GM18519 (cell line): ENCODE data around the gene CYP24A1.

Source experiments
- ATAC-seq: cut with Tn5 transposase; IDR thresholded peaks from one replicate; pipeline ENCODE4 v1.9.1; 2021; ENCODE audit warnings: mild to moderate bottlenecking, moderate library complexity; ENCODE audit not compliant: unreplicated experiment, low FRiP score

Gene CYP24A1

DNA sequence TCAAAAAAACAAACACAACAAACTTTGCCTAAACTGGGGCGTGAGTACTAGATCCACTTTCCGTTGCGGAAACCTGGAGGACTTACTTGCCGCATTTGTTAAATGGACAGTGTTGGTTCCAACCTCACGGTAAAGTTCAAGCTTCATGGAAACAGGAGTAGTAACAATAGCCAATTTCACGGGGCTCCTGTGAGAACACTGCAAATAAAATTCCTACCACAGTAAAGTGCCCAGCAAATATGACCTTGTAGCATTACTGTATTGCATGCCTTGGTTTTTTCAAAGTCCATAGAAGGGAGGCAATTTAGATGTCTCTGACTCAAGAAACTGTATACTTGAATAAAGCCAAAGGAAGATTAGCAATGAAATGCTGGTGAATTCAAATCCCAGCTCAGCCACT lies 3.6 kb upstream of the CYP24A1 start:
- ATAC-seq, result no peak

DNA sequence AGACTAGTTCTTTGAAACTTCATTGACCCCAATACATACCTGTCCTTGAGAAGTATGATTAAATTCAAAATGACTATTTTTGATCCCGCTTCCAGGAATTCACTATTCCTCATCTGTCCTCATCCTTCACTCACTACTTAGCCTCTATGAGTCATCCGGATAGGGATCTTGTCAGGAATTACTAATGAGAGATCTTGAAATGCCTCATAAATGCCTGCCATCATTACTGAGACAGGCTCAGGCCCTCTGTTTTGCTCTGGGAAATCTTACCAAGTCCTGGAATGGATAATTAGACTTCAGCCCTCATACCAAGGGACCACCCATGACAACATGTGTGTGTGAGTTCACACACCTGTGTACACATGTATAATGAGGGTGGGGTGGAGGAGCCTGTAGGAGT lies 2.8 kb upstream of the CYP24A1 start:
- no peak for ATAC-seq

DNA sequence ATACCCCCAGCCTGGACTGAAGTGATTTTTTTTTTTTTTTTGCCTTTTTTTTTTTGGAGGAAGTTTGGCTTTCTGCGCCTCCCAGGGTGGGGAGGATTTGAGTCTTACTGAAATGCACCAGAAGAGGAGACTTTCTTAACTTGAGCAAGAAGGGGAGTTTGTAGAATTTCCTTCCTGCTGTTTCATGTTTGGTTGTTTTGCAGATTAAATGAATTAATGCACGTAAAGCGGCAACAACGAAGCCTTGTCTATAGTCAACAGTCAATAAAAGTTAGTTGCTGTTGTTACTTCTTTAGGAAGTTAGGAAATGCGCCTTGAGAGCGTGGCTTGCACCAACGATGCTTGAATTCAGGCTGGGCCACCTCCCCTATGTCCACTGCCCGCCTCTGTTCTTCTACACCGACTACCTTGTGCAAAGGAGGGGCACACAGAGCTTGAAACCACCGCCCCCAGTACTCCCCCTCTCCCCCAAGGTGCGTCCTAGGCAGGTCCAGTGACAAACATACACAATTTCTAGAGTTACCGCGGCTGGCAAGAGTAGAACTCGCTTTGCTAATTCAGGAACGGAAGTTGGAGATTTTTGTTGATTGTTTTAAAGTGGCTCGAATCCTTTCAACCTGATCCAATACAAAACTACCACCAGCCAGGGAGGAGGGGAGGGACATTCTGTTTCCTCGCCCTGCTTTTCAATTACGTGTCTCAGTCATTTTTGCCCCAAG lies 830 bp upstream of the CYP24A1 start:
- ATAC-seq, result no peak

DNA sequence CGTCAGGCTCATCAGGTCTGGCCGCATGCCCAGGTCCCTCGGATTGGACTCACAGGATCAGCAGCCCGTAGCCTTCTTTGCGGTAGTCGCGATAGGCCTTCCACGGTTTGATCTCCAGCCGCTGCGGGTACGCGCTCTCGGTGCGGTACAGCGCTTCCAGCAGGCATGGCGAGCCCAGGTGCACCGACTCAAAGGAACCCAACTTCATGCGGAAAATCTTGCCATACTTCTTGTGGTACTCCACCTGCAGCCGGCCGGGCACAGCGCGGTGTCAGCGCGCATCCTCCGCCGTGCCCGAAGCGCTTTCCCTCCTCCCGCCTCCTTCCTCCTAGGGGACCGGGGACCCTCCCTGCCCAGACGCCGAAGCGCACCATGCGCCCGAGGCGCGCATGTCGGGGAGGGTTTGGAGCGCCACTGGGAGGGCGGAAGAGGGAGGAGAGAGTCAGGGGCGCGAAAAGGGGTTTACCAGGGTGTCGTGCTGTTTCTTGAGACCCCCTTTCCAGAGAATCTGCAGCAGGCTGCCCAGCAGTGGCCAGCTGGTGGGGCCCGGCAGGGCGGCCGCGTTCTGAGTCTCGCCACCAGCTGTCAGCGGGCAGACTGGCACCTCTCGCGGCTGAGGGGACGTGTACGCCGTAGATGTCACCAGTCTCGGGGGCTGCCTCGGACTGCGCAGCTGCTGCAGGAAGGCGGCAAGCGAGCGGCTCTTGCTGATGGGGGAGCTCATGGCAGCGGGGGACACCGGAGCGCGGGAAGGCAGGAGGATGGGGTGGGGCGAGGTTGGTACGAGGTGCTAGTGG lies 732 bp downstream of the CYP24A1 start:
- no peak for ATAC-seq

DNA sequence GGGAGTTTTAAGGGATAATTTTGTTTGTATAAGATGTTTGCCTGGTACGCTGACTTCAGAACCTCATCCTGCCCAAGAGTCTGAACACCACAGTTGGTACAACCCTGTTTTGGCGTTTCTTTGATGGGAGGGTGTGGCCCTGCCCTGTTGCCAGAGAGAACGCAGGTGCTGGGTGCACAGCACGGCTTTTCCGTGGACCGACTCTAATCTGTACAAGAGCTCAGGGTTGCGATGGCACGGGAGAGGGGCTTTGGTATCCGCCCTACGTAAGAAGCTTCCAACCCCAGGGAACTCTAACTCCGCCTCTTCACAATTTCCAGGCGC lies 1.3 kb downstream of the CYP24A1 start:
- no peak for ATAC-seq

DNA sequence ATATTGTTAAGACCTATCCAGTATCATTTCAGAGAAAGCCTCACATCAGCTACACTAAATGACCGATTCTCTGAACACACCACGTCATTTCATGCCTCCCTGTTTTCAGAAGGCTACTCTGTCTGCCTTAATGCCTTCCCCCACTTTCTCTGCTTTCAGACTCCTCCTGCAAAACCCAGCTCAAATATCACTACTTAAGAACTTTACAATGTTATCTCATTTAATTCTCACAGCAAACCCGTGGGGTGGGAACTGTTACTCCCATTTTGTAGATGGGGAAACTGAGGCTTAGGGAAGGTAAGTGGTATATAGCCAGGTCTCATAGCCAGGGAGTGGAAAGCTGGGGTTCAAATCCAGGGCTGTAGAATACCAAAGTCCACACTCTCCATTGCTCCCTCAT lies 2.8 kb downstream of the CYP24A1 start:
- ATAC-seq, result no peak

DNA sequence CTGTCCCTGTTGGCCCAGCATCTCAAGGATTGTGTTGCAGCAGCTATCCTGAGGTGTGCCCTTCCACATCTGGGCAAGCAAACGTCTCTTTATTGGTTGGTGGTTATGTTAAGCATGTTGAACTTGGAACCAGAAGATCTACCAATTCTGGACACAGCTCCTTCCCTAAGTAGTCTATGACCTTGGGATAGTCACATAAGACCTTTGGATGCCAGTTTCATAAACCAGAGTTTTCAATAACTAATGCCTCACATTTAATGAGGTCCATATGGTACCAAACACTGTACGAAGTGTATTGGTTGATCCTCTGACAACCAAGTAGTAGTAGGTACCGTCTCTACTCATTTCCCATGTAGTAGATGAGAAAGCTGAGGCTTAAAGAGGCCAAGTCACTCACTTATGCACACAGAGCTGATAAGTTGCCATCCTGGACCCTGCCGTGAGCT lies 3.7 kb downstream of the CYP24A1 start:
- no peak for ATAC-seq

DNA sequence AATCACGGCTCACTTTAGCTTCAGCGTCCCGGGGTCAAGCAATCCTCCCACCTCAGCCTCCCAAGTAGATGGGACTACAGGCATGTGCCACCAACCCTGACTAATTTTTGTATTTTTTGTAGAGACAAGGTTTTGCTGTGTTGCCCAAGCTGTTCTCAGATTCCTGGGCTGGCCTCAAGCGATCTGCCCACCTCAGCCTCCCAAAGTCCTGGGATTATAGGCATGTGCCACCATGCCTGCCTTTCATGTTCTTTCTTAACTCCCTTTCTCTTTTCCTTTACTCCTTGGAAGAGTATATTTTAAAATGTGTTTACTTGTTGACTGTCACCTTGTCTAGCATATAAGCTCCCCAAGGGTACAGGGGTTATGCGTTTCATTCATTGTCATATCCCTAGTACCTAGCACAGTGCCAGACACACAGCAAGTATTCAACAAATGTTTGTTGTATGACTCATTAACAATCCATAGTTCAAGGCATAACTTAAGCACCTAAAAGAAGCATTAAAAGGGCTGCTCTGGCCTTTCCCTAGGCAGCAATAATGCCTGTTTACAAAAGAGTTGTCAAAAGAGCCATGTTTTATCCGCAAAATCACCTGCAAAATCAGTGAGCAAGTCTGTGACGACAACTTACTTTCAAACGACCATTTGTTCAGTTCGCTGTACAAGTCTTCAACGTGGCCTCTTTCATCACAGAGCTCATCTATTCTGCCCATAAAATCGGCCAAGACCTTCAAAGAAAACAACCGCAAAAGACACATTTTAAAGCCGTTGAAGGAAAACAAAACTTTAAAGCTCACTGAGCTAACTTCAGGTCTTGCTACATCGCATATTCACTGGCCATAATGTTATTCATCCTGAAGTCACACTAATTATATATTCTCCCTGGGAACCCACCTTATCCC lies 4.6 kb downstream of the CYP24A1 start:
- no peak for ATAC-seq

DNA sequence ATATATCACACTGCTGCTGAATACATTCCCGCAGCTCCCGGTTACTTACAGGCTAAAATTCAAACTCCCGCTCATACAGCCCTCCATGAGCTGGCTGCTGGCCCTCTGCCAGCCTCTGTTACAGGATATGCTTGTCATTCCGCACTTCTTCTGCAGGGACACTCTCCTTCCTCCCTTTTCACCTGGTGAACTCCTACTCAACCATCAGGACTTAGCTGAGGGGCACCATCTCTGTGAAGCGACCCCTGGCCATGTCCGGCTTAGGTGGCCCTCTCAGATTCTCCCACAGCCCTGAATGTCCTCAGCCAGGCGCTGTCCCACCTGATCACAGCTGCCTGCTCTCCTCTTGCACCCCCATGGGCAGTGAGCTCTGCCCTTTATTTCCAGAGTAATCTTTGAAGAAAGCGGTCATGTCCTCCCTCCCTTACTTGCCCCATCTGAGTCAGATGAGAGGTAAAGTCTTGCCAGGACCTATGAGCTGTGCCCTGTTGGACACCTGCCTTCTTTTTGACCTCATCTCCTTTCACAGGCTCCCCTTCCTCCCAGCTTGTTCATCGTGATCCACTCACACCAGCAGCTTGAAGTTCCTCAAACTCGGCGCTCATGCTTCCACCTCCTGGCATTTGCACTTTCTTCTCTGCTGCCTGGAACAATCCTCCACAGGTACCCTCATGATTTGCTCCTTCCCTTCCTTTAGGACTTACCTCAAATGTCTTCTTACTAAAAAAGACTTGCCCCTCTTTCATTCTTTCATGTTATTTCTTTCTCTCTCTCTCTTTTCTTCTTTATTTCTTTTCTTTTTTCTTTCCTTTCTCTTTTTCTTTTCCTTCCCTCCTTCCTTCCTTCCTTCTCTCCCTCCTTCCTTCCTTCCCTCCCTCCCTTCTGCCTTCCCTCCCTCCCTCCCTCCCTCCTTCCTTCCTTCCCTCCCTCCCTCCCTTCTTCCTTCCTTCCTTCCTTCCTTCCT lies 5.6 kb downstream of the CYP24A1 start:
- ATAC-seq, result no peak

DNA sequence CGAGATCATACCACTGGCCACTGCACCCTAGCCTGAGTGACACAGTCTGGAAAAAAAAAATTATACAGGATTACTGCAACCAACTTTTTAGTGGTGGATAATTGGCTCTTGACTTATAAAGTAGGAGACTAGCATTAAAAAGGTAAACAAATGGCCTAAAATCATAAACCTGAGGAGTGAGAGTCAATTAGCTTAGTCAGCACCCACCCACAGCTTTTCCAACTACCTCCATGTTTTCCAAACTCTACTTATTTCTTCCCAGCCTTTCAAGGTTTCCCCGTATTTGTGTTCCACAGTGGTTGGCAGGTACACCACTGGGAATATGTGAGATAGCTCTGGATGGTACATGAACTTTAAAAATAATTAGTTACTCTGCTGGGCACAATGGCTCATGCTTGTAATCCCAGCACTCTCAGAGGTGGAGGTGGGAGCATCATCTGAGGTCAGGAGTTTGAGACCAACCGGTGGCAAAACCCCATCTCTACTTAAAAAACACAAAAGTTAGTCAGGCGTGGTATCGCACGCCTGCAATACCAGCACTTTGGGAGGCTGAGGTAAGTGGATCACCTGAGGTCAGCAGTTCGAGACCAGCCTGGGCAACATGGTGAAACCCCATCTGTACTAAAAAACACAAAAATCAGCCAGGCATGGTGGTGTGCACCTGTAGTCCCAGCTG lies 6.7 kb downstream of the CYP24A1 start:
- ATAC-seq, result no peak

DNA sequence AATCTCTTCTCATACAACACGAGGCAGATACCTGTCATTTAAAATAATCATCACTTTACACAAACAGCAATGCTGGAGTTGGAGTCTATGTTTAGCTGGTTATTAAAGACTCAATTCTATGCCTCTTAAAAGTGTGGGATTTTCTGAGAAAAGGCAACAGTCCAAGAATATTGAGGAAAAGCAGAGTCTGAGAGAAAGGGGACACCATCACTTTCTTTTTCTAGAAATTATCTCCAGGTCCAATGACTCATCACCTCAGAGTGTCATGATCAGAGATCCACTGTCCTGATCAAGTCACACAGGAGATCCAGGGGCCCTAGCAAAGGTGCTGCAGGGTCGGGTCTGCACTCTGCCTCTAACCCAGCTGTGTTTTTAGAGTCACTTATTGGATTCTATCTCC lies 8.0 kb downstream of the CYP24A1 start:
- no peak for ATAC-seq

DNA sequence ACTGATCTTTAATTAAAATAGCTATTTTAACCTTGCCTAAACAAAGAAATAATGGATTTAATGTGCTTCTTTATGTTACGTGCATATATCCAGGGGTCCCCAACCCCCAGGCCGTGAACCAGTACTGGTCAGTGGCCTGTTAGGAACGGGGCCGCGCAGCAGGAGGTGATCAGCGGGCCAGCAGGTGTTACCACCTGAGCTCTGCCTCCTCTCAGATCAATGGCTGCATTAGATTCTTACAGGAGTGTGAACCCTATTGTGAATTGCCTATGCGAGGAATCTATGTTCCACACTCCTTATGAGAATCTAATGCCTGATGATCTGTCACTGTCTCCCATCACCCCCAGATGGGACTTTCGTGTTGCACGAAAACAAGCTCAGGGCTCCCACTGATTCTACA lies 8.8 kb downstream of the CYP24A1 start:
- no peak for ATAC-seq

DNA sequence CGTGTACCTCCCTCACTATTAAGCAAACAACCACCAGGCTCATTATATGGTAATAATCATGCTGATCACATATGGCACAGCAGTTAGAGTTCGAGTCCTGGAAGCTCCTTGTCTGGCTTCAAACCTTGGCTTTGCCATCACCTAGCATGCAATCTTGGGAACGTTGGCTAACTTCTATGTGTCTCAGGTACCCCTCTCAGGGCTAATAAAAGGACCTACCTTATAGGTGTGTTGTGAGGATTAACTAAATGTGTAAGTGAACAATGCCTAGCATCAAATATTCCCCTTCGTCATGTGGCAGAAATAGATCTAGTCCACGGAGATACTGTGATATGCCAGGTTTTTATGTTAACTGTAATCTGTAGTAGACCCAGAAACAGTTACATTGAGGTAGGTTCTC lies 10.4 kb downstream of the CYP24A1 start:
- no peak for ATAC-seq

DNA sequence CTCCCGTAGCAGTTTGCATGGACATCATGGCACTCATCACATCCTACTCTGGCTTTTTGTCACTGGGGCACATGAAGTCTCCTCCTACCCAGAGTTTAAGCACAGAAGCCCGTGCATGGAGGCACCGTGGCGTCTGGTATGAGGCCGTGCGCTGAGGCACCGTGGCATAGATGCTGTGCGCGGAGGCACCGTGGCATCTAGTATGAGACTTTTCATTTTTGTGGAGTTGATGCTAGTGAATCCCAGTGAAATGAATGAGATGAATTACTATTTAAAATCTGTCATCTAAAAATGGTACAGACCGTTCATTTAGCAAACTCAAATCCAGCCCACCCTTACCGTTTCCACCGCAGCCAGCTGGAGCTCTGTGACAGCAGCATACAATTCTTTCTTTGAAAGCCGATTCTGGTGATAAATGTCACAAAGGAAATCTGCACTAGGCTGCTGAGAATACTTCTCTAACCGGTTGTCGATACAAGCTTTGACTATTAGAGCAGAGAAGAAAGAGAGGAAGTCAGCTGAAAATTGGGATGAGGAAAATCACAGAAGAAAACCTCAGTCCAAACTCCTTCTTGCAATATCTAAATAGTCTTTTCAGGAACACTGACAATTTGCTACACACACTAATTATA lies 11.3 kb downstream of the CYP24A1 start:
- no peak for ATAC-seq

DNA sequence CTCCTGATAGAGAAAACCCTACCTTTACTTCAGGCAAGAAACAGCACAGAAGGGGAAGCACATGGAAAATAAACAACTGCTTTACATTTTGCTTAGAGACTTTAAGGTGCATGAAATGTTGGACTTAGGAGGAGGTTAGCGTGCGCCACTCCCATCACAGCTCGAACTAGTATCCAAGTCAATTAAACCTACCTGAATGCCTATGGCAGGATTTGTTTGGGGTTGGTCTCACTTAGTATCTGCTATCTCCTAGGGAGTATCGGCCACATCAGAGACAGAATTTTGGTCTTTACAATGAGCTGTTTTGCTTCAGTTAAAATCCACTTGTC lies 12.0 kb downstream of the CYP24A1 start:
- no peak for ATAC-seq

DNA sequence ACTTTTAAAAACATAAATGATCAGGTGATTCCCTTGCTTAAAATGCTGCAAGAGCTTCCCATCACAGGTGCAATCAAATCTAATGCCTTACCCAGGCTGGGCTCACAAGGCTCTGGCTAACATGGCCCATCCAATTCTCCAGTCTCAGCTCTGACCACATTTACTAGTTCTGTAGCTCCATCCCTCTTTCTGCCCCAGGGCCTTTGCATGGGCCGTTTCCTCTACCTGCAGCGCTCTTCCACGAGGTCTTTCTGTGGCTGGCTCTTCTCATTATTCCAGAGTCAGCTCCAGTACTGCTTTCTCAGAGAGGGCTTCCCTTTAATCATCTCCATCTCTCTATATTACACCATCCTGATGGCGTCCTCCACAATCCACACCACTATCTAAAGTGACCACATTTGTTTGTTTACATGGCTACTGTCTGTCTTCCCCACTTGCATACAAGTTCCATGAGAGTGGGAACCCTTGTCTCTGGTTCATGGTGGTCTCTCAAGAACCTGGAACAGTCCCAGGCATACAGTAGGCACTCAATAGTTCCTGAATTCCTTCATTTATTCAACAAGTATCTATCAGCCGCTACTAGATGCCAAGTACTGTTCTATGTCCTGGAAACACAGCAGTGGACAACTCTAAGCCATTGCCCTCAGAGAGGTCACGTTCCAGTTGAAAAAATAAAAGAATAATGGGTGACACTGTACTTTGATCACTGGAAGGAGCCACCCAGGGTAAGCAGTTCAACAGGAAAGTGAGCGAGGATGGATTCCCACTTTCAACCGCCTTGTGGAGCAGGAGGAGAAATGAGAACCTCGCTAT lies 12.6 kb downstream of the CYP24A1 start:
- no peak for ATAC-seq

DNA sequence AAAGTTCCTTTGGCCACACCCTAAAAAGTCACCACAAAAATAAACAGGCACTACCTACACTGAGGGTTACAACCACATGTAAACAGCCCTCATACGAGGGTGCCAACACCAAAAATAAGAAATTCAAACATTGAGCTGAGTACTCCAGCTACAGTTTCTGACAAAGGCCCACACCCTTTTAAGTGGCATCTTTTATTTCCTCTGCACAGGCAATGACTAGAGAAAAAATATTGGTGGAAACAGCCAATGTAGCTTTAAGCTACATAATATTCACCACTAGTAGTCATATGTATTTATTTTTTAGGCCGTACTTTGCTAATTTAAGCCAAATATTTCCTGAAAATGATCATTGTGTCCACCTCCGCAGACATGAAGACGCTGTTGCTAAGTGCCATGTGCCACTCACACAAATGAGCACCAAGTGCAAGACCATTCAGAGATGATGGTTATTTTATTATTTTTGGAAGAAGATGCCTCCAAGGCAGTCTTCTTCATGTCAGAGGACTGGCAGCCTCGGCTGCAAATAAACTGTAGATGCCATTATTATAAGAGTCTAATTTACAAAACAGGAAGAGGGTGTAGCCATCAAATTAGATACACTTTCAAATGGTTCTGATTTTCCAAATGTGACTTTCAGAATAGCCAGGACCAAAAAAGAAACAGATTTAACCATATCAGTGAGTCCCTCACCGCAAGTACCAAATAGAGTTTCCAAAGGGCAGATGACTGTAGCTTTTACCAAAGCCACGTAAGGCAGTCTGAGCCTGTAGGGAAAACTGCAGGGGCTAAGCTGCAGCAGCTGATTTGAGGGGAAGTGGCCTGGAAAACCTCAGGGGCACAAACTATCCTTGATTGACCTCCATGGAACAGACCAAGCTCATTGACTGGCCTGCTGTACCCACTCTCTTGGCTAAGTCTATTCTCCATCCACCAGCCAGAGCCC lies 13.4 kb downstream of the CYP24A1 start:
- ATAC-seq, result no peak
